Measurements from ENCODE around the gene SARS1. TPM values are rescaled to one million over a fixed set of nuclear protein-coding genes. Genes with fewer than 3 reads are reported as not detected.
A peak's percentile ranks its signal among the peaks of the same experiment; 100 is the strongest.

The SARS1 gene
- total and polyA plus RNA-seq, 2 donors (not counting 1 experiment from before 2014, with no cell fraction given), result 237 to 437 TPM

DNA sequence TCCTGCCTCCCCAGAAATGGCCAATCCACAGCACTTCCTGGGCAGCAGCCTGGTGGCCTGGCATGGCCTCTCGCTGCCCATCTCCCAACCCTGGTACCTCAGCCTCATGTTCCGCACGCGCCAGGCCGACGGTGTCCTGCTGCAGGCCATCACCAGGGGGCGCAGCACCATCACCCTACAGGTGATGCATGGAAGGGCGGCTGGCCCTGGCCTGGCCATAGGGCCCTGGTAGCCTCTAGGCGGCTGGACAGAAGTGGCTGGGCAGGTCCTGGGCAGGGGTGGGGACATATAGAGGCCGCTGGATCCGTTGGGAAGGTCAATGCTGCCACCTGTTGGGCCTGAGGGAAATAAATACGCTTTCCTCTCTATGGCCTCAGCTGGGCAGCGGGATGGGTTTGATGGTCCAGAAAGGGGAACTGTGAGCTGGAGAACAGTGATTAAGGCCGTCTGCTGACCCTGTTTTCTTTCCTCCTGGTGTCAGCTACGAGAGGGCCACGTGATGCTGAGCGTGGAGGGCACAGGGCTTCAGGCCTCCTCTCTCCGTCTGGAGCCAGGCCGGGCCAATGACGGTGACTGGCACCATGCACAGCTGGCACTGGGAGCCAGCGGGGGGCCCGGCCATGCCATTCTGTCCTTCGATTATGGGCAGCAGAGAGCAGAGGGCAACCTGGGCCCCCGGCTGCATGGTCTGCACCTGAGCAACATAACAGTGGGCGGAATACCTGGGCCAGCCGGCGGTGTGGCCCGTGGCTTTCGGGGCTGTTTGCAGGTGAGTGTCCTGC, 50.1 kb downstream of the SARS1 start:
- H3K4me1 ChIP-seq (ENCODE audit: control insufficient read depth, extremely low read depth, insufficient read depth, low read length), result no peaks in the 10 kb centered on the region
- H3K4me3 ChIP-seq (replicated peaks in 1 of 4; ENCODE audit: control extremely low read depth in 1 of 4, insufficient read depth in 1 of 4, low read depth in 3 of 4, low read length in 4 of 4), result no peak overlapping the region
- peak; percentile 71 to 89 for DNase-seq (ENCODE audit: low read depth in 2 of 2)
- TF ChIP-seq EZH2 (IDR thresholded peaks at IDR 0.05; ENCODE audit: low read length, missing control alignments), result no peak
- TF ChIP-seq, protein P1, sequence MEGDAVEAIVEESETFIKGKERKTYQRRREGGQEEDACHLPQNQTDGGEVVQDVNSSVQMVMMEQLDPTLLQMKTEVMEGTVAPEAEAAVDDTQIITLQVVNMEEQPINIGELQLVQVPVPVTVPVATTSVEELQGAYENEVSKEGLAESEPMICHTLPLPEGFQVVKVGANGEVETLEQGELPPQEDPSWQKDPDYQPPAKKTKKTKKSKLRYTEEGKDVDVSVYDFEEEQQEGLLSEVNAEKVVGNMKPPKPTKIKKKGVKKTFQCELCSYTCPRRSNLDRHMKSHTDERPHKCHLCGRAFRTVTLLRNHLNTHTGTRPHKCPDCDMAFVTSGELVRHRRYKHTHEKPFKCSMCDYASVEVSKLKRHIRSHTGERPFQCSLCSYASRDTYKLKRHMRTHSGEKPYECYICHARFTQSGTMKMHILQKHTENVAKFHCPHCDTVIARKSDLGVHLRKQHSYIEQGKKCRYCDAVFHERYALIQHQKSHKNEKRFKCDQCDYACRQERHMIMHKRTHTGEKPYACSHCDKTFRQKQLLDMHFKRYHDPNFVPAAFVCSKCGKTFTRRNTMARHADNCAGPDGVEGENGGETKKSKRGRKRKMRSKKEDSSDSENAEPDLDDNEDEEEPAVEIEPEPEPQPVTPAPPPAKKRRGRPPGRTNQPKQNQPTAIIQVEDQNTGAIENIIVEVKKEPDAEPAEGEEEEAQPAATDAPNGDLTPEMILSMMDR (conservative IDR thresholded peaks at IDR 0.05 in 1 of 2, IDR thresholded peaks at IDR 0.05 in 1 of 2; ENCODE audit: low read depth in 1 of 2, low read length in 2 of 2), result peak; percentile 90 to 93
- no peaks in the 10 kb centered on the region for H4K20me1 ChIP-seq (ENCODE audit: control insufficient read depth, extremely low read depth, insufficient read depth, low read length)
- H3K9me3 ChIP-seq (ENCODE audit: control insufficient read depth, insufficient read depth, low read depth, low read length), result no peaks in the 10 kb centered on the region
- no peaks in the 10 kb centered on the region for H3K27me3 ChIP-seq (ENCODE audit: control insufficient read depth, insufficient read depth, low read length)
- no peak overlapping the region for H3K4me2 ChIP-seq (ENCODE audit: extremely low read depth, insufficient read depth, low read length)
- H2AFZ ChIP-seq (ENCODE audit: low read length), result no peak overlapping the region
- no peak overlapping the region for H3K9ac ChIP-seq (ENCODE audit: insufficient read depth, low read length)
- H3K36me3 ChIP-seq (ENCODE audit: control insufficient read depth, insufficient read depth, low read length), result no peaks in the 10 kb centered on the region
- H3K79me2 ChIP-seq (ENCODE audit: control insufficient read depth, insufficient read depth, low read length), result no peaks in the 10 kb centered on the region
- H3K27ac ChIP-seq (ENCODE audit: insufficient read depth, low read length), result no peak overlapping the region

DNA sequence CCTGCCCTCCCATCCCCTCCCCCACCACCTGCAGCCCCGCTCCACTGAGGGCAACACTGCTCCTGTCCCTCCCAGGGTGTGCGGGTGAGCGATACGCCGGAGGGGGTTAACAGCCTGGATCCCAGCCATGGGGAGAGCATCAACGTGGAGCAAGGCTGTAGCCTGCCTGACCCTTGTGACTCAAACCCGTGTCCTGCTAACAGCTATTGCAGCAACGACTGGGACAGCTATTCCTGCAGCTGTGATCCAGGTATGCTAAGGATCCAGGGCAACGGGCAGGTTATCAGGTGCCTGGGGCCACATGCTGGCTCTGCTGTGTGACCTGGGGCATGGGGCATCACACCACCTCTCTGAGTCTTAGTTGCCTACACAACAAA, 50.6 kb downstream of the SARS1 start:
- no peak overlapping the region for H3K9ac ChIP-seq (ENCODE audit: insufficient read depth, low read length)
- H2AFZ ChIP-seq (ENCODE audit: low read length), result no peak overlapping the region
- no peaks in the 10 kb centered on the region for H3K9me3 ChIP-seq (ENCODE audit: control insufficient read depth, insufficient read depth, low read depth, low read length)
- H3K79me2 ChIP-seq (ENCODE audit: control insufficient read depth, insufficient read depth, low read length), result no peaks in the 10 kb centered on the region
- H4K20me1 ChIP-seq (ENCODE audit: control insufficient read depth, extremely low read depth, insufficient read depth, low read length), result no peaks in the 10 kb centered on the region
- DNase-seq (ENCODE audit: low read depth in 2 of 2), result no peak
- no peaks in the 10 kb centered on the region for H3K4me1 ChIP-seq (ENCODE audit: control insufficient read depth, extremely low read depth, insufficient read depth, low read length)
- H3K27me3 ChIP-seq (ENCODE audit: control insufficient read depth, insufficient read depth, low read length), result no peaks in the 10 kb centered on the region
- TF ChIP-seq, protein P1 (conservative IDR thresholded peaks at IDR 0.05 in 1 of 2, IDR thresholded peaks at IDR 0.05 in 1 of 2; ENCODE audit: low read depth in 1 of 2, low read length in 2 of 2), result no peak
- TF ChIP-seq EZH2 (IDR thresholded peaks at IDR 0.05; ENCODE audit: low read length, missing control alignments), result no peak
- no peak overlapping the region for H3K4me2 ChIP-seq (ENCODE audit: extremely low read depth, insufficient read depth, low read length)
- H3K36me3 ChIP-seq (ENCODE audit: control insufficient read depth, insufficient read depth, low read length), result no peaks in the 10 kb centered on the region
- H3K27ac ChIP-seq (ENCODE audit: insufficient read depth, low read length), result no peak overlapping the region
- no peak overlapping the region for H3K4me3 ChIP-seq (replicated peaks in 1 of 4; ENCODE audit: control extremely low read depth in 1 of 4, insufficient read depth in 1 of 4, low read depth in 3 of 4, low read length in 4 of 4)

DNA sequence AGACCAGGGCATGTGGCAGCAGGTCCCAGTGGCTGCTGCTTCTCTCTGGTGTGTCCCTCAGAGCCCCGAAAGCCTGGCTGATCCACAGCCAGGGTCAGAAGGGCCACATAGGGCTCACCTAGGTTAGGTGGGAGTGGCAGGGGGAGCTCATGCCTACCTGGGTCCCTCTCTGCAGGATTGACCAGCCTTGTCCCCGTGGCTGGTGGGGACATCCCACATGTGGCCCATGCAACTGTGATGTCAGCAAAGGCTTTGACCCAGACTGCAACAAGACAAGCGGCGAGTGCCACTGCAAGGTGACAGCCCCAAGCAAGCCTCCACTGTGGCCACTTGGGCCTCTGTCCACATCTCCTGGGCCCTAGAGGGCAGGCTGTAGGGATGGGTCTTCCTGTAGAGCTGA, 51.3 kb downstream of the SARS1 start:
- DNase-seq (ENCODE audit: low read depth in 2 of 2), result no peak

More for the DNA sequence above, 51.3 kb downstream of the SARS1 start:
- Histone ChIP-seq H4K20me1 (ENCODE audit: control insufficient read depth, extremely low read depth, insufficient read depth, low read length) (no peaks in the 10 kb centered on the region), H3K4me2 (ENCODE audit: extremely low read depth, insufficient read depth, low read length) (no peak overlapping the region), H3K27ac (ENCODE audit: insufficient read depth, low read length) (no peak overlapping the region), H3K27me3 (ENCODE audit: control insufficient read depth, insufficient read depth, low read length) (no peaks in the 10 kb centered on the region), H2AFZ (ENCODE audit: low read length) (no peak overlapping the region), H3K4me1 (ENCODE audit: control insufficient read depth, extremely low read depth, insufficient read depth, low read length) (no peaks in the 10 kb centered on the region), H3K9me3 (ENCODE audit: control insufficient read depth, insufficient read depth, low read depth, low read length) (no peaks in the 10 kb centered on the region), H3K9ac (ENCODE audit: insufficient read depth, low read length) (no peak overlapping the region), H3K4me3 (replicated peaks in 1 of 4; ENCODE audit: control extremely low read depth in 1 of 4, insufficient read depth in 1 of 4, low read depth in 3 of 4, low read length in 4 of 4) (no peak overlapping the region), H3K36me3 (ENCODE audit: control insufficient read depth, insufficient read depth, low read length) (no peaks in the 10 kb centered on the region), H3K79me2 (ENCODE audit: control insufficient read depth, insufficient read depth, low read length) (no peaks in the 10 kb centered on the region)
- TF ChIP-seq, protein P1 (conservative IDR thresholded peaks at IDR 0.05 in 1 of 2, IDR thresholded peaks at IDR 0.05 in 1 of 2; ENCODE audit: low read depth in 1 of 2, low read length in 2 of 2), result no peak
- TF ChIP-seq EZH2 (IDR thresholded peaks at IDR 0.05; ENCODE audit: low read length, missing control alignments), result no peak
